ENCODE results near the gene ANP32A.

Gene ANP32A

GRCh38 chr15:68739390-68740080 lies 81.2 kb downstream of the ANP32A start:
- DNase-seq: no peak

GRCh38 chr15:68735610-68736009 lies 85.1 kb downstream of the ANP32A start:
- DNase-seq: no peak

- no peak for DNase-seq
Observed at GRCh38 chr15:68734881-68735280, 85.8 kb downstream of the ANP32A start.

DNA sequence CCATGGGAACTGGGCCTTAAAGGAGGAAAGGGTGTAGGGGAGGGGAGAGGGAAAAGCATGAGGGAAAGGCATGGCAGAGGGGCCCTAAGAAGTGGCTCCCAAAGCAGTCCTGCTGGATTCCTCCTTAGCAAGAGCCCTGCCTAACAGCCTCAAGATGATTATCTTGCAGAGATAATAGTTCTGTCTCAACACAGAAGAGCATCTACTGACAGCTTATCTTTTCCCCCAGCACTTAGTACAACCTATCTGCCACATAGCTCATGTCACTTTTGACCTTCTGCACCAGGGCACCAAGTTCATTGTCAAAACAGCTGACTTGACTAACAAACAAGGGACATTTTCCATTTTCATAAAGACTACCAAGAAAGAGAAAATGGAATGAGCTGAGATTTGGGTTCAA lies 86.3 kb downstream of the ANP32A start:
- DNase-seq: no peak

GRCh38 chr15:68733666-68734065 lies 87.0 kb downstream of the ANP32A start:
- no peak for DNase-seq

DNA sequence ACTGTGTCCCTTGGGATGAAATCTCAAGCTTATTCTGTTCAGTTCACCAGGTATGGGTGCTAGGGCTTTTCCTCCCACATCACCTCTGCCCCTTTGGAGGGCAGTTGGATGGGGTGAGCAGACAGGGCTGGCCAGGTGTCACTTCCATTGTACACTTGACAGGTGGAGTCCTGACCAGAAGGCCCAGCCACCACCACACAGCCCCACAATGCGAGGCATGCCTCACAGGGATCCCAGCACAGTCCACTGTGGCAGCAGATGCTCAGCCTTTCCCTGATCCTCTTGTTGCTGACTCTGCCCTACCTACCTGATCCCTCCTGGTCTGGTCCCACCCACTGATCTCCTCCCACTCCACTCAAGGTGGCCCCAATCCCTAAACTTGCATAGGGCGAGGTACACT lies 88.2 kb downstream of the ANP32A start:
- no peak for DNase-seq

- no peak for DNase-seq
Observed at GRCh38 chr15:68730976-68731897, 89.5 kb downstream of the ANP32A start.

DNA sequence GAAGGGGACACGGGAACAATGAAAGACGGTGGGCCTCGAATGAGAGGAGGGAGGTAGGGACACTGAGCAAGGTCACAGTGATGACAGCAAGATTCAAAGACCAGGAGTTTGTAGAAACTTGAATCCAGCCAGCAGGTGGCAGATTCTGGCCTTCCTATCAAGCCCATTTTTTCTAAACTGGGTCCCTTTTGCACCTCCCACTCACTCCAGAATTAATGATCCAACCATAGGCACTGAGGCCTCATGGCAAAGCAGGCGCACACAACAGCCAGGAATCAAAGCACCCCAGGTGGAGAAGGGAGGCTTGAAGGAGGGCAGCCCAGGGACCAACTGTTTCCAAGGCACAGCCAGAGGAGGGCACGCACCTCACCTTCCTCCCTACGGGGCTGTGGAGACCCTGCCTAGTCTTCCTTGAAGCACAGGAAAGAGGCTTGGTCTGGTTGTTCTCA lies 90.2 kb downstream of the ANP32A start:
- peak; percentile 7 for DNase-seq

GRCh38 chr15:68729789-68730411 lies 90.8 kb downstream of the ANP32A start:
- DNase-seq: no peak
